ENCODE data around the gene DGKA.
"Not testable (repeated sequence)": the region's sequence is repeated elsewhere in the genome, so short reads cannot be mapped to it uniquely, and the experiment has no call there.

DGKA gene

GRCh38 chr12:56001487-56002100, 70.6 kb downstream of the DGKA start:
- DNase-seq (ENCODE audit: low read depth in 1 of 2, low spot score in 1 of 2), result no peak
- Histone ChIP-seq H3K27ac (replicated peaks) (no peak overlapping the region), H3K4me3 (replicated peaks; ENCODE audit: insufficient read depth, low read length) (no peak overlapping the region), H3K27me3 (ENCODE audit: insufficient read depth, poor library complexity, severe bottlenecking) (no peaks in the 10 kb centered on the region)
- TF ChIP-seq POLR2AphosphoS5 (IDR thresholded peaks at IDR 0.05; ENCODE audit: low read depth), result no peak
- no peak for TF ChIP-seq SPI1 (IDR thresholded peaks at IDR 0.05; ENCODE audit: borderline replicate concordance, low read depth)
- TF ChIP-seq REST (IDR thresholded peaks at IDR 0.05; ENCODE audit: insufficient replicate concordance, low read depth), result no peak
- TF ChIP-seq GABPA (IDR thresholded peaks at IDR 0.05; ENCODE audit: low read depth), result no peak
- TF ChIP-seq, protein P1, sequence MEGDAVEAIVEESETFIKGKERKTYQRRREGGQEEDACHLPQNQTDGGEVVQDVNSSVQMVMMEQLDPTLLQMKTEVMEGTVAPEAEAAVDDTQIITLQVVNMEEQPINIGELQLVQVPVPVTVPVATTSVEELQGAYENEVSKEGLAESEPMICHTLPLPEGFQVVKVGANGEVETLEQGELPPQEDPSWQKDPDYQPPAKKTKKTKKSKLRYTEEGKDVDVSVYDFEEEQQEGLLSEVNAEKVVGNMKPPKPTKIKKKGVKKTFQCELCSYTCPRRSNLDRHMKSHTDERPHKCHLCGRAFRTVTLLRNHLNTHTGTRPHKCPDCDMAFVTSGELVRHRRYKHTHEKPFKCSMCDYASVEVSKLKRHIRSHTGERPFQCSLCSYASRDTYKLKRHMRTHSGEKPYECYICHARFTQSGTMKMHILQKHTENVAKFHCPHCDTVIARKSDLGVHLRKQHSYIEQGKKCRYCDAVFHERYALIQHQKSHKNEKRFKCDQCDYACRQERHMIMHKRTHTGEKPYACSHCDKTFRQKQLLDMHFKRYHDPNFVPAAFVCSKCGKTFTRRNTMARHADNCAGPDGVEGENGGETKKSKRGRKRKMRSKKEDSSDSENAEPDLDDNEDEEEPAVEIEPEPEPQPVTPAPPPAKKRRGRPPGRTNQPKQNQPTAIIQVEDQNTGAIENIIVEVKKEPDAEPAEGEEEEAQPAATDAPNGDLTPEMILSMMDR (IDR thresholded peaks at IDR 0.05; ENCODE audit: insufficient read depth, low read length), result no peak

DNA sequence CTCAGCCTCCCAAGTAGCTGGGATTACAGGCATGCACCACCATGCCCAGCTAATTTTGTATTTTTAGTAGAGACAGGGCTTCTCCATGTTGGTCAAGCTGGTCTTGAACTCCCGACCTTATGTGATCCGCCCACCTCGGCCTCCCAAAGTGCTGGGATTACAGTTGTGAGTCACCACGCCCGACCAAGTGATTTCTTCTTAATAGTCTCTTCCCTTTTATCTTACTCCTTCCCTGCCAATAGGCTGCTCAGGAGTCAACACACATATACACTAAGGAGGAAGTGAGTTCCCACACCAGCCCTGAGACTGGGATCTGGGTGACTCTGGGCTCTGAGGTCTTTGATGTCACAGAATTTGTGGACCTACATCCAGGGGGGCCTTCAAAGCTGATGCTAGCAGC, 72.4 kb downstream of the DGKA start:
- not testable (repeated sequence) for H3K27me3 ChIP-seq (ENCODE audit: insufficient read depth, poor library complexity, severe bottlenecking); H3K27ac ChIP-seq (replicated peaks); H3K4me3 ChIP-seq (replicated peaks; ENCODE audit: insufficient read depth, low read length)
- peak in 1 of 2 experiments; percentile 37 for DNase-seq (ENCODE audit: low read depth in 1 of 2, low spot score in 1 of 2)
- TF ChIP-seq SPI1 (IDR thresholded peaks at IDR 0.05; ENCODE audit: borderline replicate concordance, low read depth), result peak; percentile 58; the same call in 1 of the 2 replicates
